GM18951 (cell line): ENCODE measurements around the gene SOX13.

ENCODE experiments used
- POLR2A ChIP-seq: IDR thresholded peaks from 4 replicates; pipeline ENCODE4 v1.6.1; 2011; ENCODE audit warnings: mild to moderate bottlenecking; ENCODE audit not compliant: insufficient read length, insufficient read depth; ENCODE audit errors: extremely low read depth
- in situ Hi-C: fragments of 300-500 bp; cut with MboI; formaldehyde crosslinking; loops from one replicate; pipeline ENCODE4 v1.12.0; 2022; ENCODE audit warnings: low sequenced_read_pairs, mixed read lengths, inconsistent platforms; ENCODE audit not compliant: unreplicated experiment

SOX13 gene

GRCh38 chr1:204143276-204144041 is 70.5 kb downstream of the SOX13 start:
- in situ Hi-C loops: no loop called here

GRCh38 chr1:204145033-204145504 is 72.2 kb downstream of the SOX13 start:
- in situ Hi-C loops: no loop called here
- no peak for TF ChIP-seq POLR2A

More at GRCh38 chr1:204143276-204144041, 70.5 kb downstream of the SOX13 start:
- TF ChIP-seq POLR2A: no peak

DNA sequence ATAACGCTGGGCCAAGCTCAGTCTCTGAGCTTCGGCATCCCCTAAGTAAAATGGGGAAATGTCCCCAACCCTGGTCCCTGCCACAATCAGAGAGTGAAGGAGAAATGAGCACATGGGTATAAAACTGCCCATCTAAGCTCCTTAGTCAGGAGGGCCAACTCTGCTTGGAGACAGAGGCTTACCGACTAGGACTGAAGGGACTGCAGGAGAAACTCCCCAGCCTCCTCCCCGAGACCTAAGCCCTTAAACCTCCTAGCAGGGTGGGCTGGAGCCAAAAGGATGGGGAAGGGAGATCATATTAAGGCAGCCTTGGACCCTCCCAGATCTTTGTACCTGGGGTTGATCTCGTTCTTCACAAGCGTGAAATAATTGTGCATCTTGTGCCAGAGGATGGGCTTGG is 73.4 kb downstream of the SOX13 start:
- in situ Hi-C loops: no loop called here
- TF ChIP-seq POLR2A: no peak

- no peak for TF ChIP-seq POLR2A
- in situ Hi-C loops: no loop called here
These were observed 74.0 kb downstream of the SOX13 start for GRCh38 chr1:204146965-204147364.

DNA sequence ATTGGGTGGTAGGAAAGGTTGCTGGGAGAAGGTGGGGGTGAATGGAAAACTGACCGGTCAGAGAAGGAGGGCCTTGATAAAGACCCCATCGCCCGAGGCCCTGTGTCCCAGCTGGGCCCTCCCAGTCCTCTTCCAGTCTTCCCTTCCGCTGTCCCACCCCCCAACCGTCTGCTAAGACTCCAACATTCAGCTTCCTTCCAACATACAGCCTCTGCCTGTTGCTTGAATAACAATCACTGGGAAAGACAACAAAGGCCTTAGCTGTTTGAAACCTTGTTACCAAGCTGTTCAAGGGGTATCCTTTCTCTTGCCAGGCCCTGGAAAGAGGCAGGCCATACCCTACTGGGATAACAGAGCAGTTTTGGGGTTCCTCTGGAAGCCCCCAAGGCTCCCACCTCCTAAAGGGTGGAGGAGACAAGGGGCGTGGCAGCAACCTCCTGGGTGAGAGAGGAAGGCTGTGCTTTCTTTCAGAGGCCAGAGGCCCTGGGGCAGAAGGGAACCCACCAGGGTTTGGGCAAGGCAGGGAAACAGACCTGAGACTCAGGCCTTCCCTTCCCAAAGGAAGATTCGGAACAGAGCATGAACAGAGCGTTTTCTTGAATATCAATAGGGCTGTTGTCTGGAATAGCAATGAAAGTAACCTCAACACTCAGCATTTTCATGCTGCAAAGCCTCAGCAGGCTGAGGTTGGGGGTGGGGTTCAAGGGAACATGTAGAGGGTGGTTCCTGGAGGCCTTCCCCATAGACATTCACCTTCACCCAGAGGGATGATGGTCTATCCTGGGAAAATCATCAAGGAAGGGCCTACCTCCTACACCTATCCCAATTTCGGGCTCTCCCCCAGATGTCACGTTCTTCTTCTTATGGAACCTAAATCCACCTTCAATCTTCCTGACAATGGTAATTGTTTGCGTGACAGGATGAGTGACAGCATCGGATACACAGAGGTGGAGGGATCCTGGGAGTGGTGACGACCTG is 74.8 kb downstream of the SOX13 start:
- TF ChIP-seq POLR2A: no peak
- in situ Hi-C loops: no loop called here

DNA sequence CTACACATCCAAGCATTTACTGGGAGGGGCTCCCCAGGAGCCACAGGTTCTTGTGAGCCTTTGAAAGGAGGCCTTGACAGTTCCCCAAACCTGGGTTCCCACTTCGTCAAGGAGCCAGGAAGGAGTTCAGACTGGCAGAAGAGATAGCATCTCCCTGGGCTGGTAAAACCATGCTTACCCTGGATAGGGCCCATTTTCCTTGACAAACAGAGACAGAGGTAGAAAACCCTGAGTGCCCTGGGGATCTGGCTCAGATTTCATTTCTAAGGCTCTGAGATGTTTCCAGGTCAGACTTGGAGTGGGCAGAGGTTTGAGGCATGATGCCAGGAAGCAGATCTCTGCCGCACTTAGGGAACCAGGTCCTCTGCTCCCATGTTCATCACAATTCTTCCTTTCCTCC is 76.2 kb downstream of the SOX13 start:
- no peak for TF ChIP-seq POLR2A
- in situ Hi-C loops: no loop called here

DNA sequence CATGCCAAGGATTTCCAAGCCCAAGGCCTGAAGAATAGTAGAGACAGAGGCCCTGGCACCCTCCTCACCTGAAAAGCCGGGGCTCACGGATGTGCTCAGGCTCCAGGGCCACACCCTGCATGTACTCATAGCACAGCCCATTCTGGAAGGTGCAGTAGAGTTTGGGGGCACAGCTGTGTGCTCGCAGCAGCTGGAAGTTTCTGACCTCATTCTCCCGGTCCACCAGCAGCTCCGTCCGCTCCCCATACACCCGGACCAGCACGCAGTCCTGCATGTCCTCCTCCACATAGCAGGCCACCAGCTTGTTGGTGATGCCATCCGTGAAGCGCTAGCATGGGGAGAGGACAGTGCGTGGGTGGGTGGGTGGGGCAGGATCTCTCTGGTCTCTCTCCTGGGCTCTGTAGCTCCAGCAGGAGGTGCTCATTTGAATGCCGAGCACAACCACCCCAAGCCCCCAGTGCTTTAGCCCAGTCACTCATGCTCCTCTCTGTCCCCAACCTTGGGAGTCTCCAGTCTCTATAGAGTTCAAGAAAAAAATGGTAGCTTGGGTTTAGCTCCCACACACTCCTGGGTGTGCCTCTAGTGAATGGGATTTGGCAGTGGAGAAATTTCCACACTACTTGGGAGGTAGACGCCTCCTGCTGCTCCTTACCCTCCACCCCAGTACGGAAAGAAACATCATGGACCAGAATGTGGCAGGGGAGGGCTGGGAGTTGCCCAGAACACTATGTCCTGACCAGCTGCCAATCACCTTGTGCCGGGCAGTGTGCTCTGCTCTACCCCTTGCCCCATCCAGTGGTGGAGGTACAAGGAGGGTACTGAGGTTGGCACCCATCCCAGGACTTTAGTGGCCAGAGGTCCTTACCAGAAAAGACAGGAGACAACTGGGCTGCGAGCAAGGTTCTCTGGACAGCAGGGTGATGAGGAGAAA is 77.0 kb downstream of the SOX13 start:
- in situ Hi-C loops: no loop called here
- TF ChIP-seq POLR2A: no peak

DNA sequence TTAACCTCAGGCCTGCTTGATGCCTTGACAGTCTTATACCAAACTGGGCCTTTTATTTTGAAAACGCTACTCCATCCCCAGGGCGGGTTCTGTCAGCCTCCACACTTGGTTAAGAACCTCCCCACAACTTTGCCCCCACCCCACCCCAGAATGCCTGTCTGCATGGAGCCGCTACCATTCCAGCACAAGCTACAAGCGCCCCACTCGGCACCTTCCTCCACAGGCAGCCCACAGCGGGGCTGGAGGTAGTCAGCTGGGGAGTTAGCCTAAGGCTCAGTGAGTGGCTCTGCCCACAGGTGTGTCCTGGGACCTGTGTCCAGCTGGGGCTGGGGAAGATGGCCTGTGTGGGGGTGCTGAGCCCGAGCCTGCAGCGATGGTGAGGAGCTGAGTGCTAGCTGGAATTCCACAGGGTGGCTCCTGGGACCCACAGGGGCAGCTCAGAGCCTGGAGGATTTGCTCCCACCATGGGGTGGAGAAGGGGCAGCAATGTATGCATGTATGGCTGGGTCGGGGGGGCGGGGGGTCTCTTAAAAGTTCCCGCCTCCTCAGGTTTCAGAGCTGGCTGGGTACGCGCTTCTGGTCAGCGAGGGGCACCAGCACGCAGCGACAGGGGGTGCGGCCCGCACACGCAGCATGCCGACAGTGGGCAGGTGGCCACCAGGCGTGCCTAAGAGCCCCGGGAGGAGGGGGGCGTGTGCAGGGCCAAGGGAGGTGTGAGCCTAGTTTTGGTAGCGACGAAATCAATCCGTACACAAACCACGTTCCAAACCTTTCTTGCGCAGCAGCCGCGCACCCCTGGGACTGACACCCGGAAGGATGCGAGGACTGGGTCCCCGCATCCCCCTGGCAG is 78.0 kb downstream of the SOX13 start:
- in situ Hi-C loops: no loop called here
- TF ChIP-seq POLR2A: no peak

DNA sequence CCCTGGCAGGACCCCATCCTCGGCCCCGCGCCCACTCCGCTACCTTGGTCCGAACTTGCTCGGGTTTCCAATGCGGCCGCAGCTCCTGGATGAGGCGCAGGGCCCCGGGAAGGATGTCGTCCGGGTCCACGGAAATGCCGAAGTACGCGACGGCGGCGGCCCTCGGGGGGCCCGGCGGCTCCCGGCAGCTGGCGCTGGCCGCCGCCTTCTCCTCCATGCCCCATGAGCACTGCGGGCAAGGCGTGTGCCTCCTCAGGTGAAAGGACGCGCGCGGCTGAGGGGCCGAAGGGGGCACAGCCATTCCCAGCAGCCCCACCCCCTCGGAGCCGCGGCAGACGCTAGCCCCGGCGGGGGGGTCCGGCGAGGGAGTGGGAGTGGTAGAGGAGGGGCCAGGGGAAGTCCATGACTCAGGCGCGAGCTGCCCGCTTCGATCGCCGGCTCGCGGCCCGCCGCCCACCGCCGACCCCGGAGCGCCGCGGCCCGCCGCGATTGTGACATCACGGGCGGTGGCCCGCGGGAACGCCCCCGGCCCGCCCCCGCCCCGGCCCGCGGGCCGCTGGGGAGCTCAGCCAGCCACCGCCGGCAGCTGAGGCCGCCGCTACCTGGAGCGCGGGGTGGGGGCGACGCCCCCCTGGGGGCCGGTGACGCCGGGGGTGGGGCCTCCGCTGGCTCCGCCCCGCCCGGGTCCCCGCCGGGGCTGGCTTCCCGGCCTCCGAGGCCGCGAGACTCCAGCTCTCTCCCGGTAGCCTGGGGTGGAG is 78.8 kb downstream of the SOX13 start, which contains the start of gene ETNK2:
TSS of gene ETNK2 (minus strand) at position 493 of the 758 bp plus-strand sequence. CDS start at position 301, 192 bp downstream.
- in situ Hi-C loops: no loop called here
- TF ChIP-seq POLR2A: no peak

GRCh38 chr1:204152310-204153044 is 79.6 kb downstream of the SOX13 start:
- no peak for TF ChIP-seq POLR2A
- in situ Hi-C loops: no loop called here

DNA sequence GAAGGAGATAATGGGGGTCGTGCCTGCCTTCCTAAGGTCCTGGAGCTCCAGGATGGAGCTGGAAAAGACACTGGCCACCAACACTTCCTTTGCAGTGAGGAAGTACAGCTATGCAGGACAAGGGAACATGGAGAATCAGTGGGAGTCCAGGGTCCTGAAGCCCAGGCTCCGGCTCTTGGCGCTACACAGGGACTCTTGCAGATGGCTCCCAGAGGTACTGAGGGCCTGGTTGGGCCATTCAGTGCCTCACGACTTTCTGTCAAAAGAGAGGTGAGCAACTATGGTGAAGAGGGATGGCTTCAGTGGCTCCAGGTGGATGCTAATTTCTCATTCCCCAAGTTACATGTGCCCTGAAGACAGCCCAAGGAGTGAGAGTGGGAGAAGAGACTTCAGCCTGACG is 80.8 kb downstream of the SOX13 start:
- TF ChIP-seq POLR2A: no peak
- in situ Hi-C loops: no loop called here
